ENCODE data around the gene IRGQ.

The IRGQ gene

DNA sequence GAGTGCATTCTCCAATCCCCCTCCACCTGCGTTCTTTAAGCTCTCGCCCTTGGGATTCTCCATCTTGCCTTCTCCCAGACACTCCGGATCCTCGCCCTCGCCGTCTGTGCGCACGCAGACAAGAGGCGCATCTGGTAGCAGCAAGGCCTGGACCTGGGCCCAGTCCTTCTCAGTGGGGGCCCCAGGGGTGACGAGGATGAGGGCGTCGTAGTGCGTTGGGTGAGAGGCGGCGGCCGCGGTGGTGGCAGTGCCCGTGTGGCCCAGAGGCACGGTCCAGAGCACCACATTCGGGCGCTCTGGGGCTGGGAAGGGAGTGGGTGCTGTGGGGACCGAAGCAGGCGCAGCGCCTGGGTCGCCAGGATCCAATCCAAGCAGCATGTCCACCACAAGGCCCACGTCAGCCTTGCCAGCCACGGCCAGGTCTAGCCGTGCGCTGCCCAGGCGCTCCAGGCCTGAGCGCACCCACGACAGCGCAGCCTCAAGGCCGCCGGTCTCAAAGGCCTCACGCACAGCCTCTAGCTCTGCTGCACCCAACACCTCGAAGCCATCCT, 3.1 kb downstream of the IRGQ start:
- ChIA-PET CTCF (interaction anchor here (2.4 to 6.1 kb wide), 5 partner anchors 9 to 146 kb away, joined by 9 to 91 read pairs (median 39); no protein-coding TSS in a partner anchor), POLR2A (interaction anchor here (1.2 to 1.4 kb wide), 2 partner anchors 27 to 75 kb away, joined by 3 to 4 read pairs; partner anchors contain the start of gene ZNF428)
- Histone ChIP-seq H3K36me3 (ENCODE audit: control insufficient read depth in 2 of 2, insufficient read depth in 1 of 2, low read length in 2 of 2) (peaks cover 55 to 58% of the 10 kb centered on the region in 2 experiments), H3K9me3 (ENCODE audit: control insufficient read depth, insufficient read depth, low read depth, low read length) (no peaks in the 10 kb centered on the region), H3K4me1 (ENCODE audit: control insufficient read depth, insufficient read depth, low read length) (peaks cover 23% of the 10 kb centered on the region), H3K4me3 (ENCODE audit: low read depth, low read length) (no peak overlapping the region), H3K27ac (ENCODE audit: extremely low read depth, low read depth, low read length) (no peak overlapping the region)
- TF ChIP-seq, protein P1, sequence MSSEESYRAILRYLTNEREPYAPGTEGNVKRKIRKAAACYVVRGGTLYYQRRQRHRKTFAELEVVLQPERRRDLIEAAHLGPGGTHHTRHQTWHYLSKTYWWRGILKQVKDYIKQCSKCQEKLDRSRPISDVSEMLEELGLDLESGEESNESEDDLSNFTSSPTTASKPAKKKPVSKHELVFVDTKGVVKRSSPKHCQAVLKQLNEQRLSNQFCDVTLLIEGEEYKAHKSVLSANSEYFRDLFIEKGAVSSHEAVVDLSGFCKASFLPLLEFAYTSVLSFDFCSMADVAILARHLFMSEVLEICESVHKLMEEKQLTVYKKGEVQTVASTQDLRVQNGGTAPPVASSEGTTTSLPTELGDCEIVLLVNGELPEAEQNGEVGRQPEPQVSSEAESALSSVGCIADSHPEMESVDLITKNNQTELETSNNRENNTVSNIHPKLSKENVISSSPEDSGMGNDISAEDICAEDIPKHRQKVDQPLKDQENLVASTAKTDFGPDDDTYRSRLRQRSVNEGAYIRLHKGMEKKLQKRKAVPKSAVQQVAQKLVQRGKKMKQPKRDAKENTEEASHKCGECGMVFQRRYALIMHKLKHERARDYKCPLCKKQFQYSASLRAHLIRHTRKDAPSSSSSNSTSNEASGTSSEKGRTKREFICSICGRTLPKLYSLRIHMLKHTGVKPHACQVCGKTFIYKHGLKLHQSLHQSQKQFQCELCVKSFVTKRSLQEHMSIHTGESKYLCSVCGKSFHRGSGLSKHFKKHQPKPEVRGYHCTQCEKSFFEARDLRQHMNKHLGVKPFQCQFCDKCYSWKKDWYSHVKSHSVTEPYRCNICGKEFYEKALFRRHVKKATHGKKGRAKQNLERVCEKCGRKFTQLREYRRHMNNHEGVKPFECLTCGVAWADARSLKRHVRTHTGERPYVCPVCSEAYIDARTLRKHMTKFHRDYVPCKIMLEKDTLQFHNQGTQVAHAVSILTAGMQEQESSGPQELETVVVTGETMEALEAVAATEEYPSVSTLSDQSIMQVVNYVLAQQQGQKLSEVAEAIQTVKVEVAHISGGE (tag by site-specific recombination; conservative IDR thresholded peaks at IDR 0.05; ENCODE audit: low read depth), result no peak
- TF ChIP-seq ZNF658 (tag by site-specific recombination; IDR thresholded peaks at IDR 0.05), result no peak
- no peak for TF ChIP-seq ZNF155 (tag by site-specific recombination; IDR thresholded peaks at IDR 0.05)
- TF ChIP-seq IKZF3 (tag by site-specific recombination; IDR thresholded peaks at IDR 0.05), result no peak
- TF ChIP-seq ZNF792 (tag by site-specific recombination; IDR thresholded peaks at IDR 0.05), result no peak
- TF ChIP-seq ZNF302 (tag by site-specific recombination; IDR thresholded peaks at IDR 0.05; ENCODE audit: low read depth), result no peak
- no peak for TF ChIP-seq ZNF596 (tag by site-specific recombination; IDR thresholded peaks at IDR 0.05)
- TF ChIP-seq, protein P2, sequence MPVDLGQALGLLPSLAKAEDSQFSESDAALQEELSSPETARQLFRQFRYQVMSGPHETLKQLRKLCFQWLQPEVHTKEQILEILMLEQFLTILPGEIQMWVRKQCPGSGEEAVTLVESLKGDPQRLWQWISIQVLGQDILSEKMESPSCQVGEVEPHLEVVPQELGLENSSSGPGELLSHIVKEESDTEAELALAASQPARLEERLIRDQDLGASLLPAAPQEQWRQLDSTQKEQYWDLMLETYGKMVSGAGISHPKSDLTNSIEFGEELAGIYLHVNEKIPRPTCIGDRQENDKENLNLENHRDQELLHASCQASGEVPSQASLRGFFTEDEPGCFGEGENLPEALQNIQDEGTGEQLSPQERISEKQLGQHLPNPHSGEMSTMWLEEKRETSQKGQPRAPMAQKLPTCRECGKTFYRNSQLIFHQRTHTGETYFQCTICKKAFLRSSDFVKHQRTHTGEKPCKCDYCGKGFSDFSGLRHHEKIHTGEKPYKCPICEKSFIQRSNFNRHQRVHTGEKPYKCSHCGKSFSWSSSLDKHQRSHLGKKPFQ (tag by site-specific recombination; IDR thresholded peaks at IDR 0.05), result no peak
- TF ChIP-seq ZNF324 (tag by site-specific recombination; IDR thresholded peaks at IDR 0.05), result no peak
- TF ChIP-seq, protein P3, sequence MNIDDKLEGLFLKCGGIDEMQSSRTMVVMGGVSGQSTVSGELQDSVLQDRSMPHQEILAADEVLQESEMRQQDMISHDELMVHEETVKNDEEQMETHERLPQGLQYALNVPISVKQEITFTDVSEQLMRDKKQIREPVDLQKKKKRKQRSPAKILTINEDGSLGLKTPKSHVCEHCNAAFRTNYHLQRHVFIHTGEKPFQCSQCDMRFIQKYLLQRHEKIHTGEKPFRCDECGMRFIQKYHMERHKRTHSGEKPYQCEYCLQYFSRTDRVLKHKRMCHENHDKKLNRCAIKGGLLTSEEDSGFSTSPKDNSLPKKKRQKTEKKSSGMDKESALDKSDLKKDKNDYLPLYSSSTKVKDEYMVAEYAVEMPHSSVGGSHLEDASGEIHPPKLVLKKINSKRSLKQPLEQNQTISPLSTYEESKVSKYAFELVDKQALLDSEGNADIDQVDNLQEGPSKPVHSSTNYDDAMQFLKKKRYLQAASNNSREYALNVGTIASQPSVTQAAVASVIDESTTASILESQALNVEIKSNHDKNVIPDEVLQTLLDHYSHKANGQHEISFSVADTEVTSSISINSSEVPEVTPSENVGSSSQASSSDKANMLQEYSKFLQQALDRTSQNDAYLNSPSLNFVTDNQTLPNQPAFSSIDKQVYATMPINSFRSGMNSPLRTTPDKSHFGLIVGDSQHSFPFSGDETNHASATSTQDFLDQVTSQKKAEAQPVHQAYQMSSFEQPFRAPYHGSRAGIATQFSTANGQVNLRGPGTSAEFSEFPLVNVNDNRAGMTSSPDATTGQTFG (tag by site-specific recombination; IDR thresholded peaks at IDR 0.05; ENCODE audit: borderline replicate concordance), result no peak
- no peak for TF ChIP-seq WT1 (tag by site-specific recombination; IDR thresholded peaks at IDR 0.05)
- TF ChIP-seq SETDB1 (IDR thresholded peaks at IDR 0.05; ENCODE audit: insufficient read length, low read length), result no peak
- TF ChIP-seq ZFP3 (tag by site-specific recombination; IDR thresholded peaks at IDR 0.05; ENCODE audit: low read depth), result no peak
- TF ChIP-seq, protein P4, sequence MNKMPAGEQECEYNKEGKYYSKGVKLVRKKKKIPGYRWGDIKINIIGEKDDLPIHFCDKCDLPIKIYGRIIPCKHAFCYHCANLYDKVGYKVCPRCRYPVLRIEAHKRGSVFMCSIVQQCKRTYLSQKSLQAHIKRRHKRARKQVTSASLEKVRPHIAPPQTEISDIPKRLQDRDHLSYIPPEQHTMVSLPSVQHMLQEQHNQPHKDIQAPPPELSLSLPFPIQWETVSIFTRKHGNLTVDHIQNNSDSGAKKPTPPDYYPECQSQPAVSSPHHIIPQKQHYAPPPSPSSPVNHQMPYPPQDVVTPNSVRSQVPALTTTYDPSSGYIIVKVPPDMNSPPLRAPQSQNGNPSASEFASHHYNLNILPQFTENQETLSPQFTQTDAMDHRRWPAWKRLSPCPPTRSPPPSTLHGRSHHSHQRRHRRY (tag by site-specific recombination; IDR thresholded peaks at IDR 0.05), result no peak
- no peak for TF ChIP-seq ZIC2 (tag by site-specific recombination; IDR thresholded peaks at IDR 0.05)
- no peak for TF ChIP-seq ZNF37A (tag by site-specific recombination; IDR thresholded peaks at IDR 0.05)
- TF ChIP-seq, protein P5, sequence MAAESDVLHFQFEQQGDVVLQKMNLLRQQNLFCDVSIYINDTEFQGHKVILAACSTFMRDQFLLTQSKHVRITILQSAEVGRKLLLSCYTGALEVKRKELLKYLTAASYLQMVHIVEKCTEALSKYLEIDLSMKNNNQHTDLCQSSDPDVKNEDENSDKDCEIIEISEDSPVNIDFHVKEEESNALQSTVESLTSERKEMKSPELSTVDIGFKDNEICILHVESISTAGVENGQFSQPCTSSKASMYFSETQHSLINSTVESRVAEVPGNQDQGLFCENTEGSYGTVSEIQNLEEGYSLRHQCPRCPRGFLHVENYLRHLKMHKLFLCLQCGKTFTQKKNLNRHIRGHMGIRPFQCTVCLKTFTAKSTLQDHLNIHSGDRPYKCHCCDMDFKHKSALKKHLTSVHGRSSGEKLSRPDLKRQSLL (tag by site-specific recombination; IDR thresholded peaks at IDR 0.05), result no peak
- TF ChIP-seq ZNF654 (tag by site-specific recombination; IDR thresholded peaks at IDR 0.05; ENCODE audit: low read depth), result no peak
